Esophagus squamous epithelium (tissue), 4 donors: ENCODE measurements around the gene PLAGL2.

Experiments used
- POLR2A ChIP-seq, 4 donors: fragments of 450-650 bp; IDR thresholded peaks; one replicate each; pipeline ENCODE4 v1.6.1; 2017; ENCODE audit warnings: antibody characterized with exemption in 4 of 4, mild to moderate bottlenecking in 4 of 4, moderate library complexity in 3 of 4
- TF ChIP-seq, protein P1 (sequence below), 6 experiments: fragments of 450-650 bp in 4 of 6; fragments of 200-600 bp in 2 of 6; sonication (generic) in 2 of 6; IDR thresholded peaks; one replicate each; pipeline ENCODE4 v1.5.1; 2016 to 2019; ENCODE audit warnings: antibody characterized with exemption in 6 of 6, mild to moderate bottlenecking in 4 of 6, moderate library complexity in 4 of 6

DNA sequence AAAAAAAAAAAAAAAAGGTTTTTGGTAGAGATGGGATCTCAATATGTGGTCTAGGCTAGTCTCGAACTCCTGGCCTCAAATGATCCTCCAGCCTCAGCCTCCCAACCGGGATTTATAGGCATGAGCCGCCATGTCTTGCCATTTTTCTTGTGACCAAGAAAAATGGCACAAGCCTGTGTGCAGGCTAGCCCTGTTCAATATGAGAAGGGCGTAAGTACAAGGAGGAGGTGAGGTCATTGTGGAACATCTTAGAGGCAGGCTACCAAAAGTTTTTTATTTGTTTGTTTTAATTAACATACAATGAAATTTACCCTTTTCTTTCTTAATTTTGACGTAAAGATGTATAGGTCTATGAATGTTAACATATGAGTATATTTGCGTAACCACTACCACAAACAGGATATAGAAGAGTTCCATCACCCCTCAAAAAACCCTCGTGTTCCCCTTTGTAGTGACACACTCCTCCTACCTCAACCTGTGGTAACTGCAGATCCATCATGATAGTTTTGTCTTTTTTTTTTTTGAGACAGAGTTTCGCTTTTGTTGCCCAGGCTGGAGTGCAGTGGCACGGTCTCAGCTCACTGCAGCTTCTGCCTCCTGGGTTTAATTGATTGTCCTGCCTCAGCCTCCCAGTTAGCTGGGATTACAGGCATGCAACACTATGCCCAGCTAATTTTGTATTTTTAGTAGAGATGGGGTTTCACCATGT lies 41.6 kb upstream of the PLAGL2 start:
- TF ChIP-seq, protein P1, sequence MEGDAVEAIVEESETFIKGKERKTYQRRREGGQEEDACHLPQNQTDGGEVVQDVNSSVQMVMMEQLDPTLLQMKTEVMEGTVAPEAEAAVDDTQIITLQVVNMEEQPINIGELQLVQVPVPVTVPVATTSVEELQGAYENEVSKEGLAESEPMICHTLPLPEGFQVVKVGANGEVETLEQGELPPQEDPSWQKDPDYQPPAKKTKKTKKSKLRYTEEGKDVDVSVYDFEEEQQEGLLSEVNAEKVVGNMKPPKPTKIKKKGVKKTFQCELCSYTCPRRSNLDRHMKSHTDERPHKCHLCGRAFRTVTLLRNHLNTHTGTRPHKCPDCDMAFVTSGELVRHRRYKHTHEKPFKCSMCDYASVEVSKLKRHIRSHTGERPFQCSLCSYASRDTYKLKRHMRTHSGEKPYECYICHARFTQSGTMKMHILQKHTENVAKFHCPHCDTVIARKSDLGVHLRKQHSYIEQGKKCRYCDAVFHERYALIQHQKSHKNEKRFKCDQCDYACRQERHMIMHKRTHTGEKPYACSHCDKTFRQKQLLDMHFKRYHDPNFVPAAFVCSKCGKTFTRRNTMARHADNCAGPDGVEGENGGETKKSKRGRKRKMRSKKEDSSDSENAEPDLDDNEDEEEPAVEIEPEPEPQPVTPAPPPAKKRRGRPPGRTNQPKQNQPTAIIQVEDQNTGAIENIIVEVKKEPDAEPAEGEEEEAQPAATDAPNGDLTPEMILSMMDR (IDR thresholded peaks at IDR 0.05), result no peak
- TF ChIP-seq POLR2A (IDR thresholded peaks at IDR 0.05), result no peak
